Erythroblast (primary cell): ENCODE data around the gene LILRB2.

Experiments
- GATA1 ChIP-seq: IDR thresholded peaks from 2 replicates; pipeline ENCODE4 v1.6.1; 2011; ENCODE audit warnings: low read depth, mild to moderate bottlenecking, control low read depth, low read length, moderate library complexity
- POLR2A ChIP-seq: IDR thresholded peaks from 2 replicates; pipeline ENCODE4 v1.6.1; 2011; ENCODE audit warnings: mild to moderate bottlenecking, low read length

DNA sequence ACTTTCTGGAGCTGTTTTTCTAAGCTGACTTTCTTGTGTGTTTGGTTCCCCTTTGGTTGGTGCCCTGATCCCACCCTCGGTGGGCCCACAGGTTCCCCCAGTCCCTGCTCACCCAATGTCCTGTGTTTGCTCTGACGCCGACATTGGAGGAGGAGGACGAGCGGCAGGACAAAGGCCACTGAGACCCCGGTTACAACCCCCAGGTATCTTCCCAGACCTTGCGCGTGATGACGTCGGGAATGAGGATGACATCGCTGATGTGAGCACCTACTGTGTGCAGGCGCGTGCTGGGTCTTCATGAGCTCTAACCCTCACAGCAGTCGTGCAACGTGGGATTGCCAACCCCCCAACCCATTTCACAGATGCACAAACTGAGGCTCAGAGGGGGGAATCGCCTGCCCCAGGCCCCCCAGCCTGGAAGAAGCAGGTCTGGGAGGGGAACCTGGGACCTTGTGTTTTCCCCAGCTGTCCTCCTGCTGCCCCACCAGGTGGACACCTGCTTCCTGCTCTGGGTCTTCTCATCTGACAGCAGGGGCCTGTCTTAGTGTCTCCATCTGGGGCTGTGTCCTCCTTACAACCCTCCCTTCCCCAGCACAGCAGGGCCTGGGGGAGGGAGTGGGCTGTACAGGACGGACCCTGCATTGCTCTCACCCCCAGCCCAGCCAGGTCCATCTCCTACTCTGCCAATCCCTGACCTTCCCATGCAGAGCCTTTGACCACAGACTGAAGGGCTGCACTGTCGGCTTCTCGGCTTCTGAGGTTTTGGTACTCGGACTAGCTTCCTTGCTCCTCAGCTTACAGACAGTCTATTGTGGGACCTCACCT, 33.6 kb downstream of the LILRB2 start:
- no peak for TF ChIP-seq POLR2A
- TF ChIP-seq GATA1 = no peak
